Measurements from ENCODE around the gene TEX51.

The TEX51 gene

GRCh38 chr2:126914811-126915500, 16.3 kb downstream of the TEX51 start:
- peak; percentile 3 for DNase-seq (ENCODE audit: low spot score)

DNA sequence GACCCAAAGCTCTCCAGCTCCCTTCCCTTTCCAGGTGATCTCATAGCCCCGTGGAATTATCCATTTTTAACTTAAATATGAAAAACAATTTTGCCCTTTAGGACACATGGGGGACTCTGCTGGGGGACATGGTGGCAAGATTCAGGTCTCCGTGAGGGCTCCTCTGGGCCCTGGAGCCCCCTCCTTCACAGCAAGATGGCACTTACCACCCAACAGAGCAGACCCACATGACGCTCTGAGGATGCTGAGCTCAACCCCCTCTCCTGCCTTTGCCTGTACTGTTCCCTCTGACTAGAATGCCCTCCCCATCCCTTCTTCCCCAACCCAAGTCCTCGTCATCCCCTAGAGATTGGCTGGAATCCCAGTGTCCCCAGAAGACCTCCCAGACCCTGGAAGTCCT, 17.2 kb downstream of the TEX51 start:
- peak; percentile 7 for DNase-seq (ENCODE audit: low spot score)

DNA sequence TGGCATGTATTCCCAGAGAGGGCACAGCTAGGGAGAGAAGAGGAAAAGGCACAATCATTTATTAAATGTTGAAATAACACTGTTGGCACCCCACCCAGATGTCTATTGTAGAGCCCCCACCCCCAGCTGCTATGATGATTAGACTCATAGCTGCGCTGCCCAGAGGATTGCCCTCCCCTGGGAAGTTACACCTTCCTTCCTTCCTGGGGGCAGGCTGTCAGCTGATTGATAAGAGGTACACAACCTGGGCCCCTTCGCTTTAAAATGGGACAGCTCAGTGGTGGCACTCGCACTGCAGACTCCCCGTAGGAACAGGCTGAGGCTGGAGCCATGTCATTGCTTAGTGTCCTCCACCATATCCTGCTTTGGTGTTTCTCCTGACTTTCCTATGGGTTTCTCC, 18.1 kb downstream of the TEX51 start:
- DNase-seq (ENCODE audit: low spot score) = no peak

DNA sequence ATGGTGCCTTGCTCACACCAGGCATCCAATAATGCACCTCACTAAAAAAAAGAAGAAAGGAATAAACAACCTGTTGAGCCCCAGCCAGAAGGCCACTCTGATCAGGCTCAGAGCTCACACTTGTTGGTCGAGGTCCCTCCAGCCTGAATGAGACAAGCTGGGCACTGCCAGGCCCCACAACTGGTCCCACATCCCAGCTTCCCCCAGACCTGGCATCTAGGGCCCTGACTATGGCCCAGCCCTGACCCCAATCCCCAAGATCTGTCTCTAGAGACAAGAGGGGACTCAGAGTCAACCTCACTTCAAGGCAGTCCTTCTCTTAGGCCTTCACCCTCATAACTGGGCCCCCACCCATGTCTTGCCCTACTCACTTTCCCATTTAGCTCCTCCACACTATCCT, 22.4 kb downstream of the TEX51 start:
- no peak for DNase-seq (ENCODE audit: low spot score)

DNA sequence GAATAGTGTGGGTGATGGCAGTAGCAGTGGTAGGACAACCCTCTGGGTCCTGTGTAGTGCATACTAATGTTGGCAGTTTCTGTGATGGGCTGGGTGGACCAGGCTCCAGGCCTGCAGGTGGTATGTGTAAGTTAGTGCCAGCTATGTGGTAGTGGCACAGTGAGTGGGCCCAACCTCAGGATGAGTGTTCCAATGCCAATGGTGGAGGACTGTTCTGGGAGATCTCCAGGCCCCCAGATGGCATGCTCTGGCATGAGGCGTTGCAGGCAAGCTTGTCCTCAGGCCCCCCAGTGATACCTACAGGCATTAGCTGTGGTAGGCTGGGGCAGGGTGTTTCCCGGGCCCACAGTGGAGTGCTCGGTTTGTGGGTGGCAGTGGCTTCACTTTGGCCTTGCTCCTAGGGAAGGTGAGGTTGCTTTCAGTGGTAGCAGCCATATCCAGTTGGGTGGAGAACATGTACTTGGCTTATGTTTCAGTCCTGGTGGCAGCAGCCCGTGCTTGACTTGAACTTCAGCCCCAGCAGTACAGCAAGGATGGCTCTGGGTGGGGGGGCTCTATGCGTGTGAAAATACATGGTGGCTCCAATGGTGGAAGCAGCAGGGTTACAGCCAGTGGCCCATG, 32.4 kb downstream of the TEX51 start:
- no peak for DNase-seq (ENCODE audit: low spot score)

GRCh38 chr2:126932529-126932928, 33.8 kb downstream of the TEX51 start:
- DNase-seq (ENCODE audit: low spot score) = no peak

DNA sequence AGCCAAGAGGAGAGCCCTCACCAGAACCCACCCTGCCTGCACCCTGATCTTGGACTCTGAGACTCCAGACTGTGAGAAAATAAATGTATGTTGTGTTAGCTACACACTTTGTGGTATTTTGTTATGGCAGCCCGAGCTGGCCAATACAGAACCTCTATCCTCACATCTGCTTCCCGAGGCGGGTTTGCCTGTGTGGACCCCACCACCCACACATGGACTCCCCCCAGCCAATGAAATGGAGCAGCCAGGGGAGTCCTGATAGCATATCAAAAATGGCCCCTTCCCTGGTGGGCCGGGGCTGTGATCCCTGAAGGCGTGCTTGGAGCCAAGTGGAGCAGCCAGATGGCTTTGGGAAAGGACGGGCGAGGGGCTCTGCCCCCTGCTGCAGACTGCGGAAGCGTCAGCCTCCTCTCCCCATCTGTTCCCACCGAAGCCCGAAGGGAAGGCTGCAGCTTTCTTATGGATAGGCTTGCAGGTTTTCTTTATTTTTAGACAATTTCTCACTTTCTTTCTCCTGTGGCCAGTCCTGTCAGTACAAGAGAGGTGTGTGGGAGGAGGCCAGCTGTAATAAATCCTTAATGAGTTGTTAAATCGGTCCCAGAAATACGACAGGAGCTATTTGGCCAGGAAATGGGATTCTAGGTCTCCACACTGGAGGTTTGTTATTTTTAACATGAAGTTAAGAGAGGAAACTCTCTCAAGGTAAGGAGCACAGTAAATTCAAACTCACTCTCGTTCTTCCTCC, 34.4 kb downstream of the TEX51 start:
- DNase-seq (ENCODE audit: low spot score) = no peak

- DNase-seq (ENCODE audit: low spot score) = no peak
Observed at GRCh38 chr2:126933711-126934091, 35.0 kb downstream of the TEX51 start.

- no peak for DNase-seq (ENCODE audit: low spot score)
Observed at GRCh38 chr2:126934809-126935208, 36.1 kb downstream of the TEX51 start.

- no peak for DNase-seq (ENCODE audit: low spot score)
Observed at GRCh38 chr2:126935774-126936173, 37.1 kb downstream of the TEX51 start.

GRCh38 chr2:126936219-126936723, 37.6 kb downstream of the TEX51 start:
- no peak for DNase-seq (ENCODE audit: low spot score)

DNA sequence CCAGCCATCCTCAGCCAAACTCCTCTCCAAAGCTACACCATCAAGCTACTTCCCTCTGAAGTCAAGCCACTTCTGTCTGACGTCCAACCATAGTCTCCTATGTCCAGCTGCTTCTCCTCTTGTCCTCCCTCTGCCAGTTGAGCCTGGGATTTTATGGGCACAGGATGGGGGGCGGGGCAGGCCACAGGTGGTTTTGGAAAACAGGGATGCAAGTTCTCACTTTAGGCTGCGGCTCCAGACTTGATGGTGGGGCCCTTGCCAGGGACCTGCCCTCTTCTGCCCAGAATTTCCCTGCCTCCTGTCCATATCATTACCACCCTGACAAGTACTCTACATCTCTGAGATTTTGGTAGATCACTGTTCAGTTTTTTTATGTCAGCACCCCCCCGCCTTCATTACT, 41.6 kb downstream of the TEX51 start:
- no peak for DNase-seq (ENCODE audit: low spot score)

- no peak for DNase-seq (ENCODE audit: low spot score)
Observed at GRCh38 chr2:126942427-126943203, 43.9 kb downstream of the TEX51 start.

GRCh38 chr2:126943612-126944348, 45.1 kb downstream of the TEX51 start:
- no peak for DNase-seq (ENCODE audit: low spot score)

DNA sequence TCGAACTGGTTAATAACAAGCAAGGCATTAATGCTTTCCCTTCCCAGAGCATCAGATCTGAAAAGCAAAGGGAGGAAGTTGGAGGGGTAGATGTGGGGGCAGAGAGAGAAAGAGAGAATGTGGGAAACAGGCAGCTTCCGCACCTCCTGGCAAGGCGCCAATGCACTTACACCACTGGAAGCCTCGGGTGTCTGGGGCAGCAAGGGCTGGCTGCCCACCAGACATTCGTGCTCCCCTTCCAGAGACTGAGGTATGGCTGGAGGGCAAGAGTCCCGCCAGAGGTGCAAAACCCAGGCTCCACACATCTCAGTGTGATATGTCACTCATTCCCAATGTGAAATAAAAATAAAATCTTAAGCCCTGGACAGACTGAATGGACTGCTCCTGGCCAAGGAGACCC, 46.4 kb downstream of the TEX51 start:
- no peak for DNase-seq (ENCODE audit: low spot score)

DNA sequence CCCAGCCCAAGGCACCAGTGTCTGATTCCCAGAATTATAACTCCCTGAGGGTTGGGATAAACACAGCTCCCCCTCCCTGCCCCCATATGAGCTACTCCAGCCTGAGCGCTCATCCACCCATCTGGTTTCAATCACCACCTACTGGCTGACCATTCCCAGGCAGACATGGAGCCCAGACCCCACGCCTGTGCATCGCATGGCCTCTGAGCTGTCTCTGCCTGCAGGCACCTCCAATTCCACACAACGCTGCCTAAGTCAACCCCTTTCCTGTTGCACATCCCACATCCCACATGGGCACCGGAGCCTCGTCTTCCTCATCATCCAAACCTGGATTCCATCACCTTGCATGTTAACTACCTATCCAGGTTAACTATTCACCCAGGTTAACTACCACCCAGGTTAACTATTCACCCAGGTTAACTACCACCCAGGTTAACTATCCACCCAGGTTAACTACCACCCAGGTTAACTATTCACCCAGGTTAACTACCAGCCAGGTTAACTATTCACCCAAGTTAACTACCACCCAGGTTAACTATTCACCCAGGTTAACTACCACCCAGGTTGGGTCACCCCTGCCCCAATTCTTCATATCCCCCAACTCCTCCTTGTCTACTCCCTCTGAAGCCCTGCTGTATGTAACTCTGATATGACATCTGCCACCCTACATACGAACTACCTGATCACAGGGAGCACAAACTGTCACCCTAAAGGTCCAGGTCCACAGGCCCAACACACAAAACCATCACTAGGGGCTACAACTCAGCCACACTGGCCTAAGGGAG, 47.8 kb downstream of the TEX51 start:
- no peak for DNase-seq (ENCODE audit: low spot score)

DNA sequence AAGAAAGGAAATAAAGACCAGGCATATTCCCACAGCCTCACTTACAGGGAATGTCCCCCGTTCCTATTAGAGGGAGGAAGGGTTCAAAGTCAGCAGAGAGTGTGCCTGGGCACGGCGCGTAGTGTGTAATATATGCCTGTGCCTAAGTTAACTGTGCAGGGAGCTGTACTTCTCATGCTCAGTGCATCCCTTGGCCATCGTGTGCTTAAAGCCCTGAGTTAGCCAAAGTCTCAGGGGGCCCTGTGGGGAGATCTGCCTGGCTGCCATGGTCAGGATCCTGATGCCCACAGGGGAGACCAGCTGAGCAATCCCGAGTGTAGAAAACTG, 48.4 kb downstream of the TEX51 start:
- no peak for DNase-seq (ENCODE audit: low spot score)

DNA sequence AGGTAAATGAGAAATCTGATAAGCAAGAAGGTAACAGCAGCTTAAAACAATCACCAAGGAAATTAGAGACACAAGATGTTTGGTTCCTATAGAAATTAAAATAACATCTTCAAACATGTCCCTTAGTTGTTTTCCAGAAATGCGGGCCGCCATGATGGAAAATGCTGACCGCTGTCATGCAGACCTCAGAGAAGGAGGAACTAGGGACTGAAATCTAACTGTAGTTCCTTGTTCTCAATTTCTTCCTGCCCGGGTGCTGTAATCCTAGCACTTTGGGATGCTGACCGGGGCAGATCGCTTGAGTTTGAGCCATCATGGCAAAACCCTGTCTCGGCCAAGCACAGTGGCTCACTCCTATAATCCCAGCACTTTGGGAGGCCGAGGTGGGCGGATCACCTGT, 51.1 kb downstream of the TEX51 start:
- DNase-seq (ENCODE audit: low spot score) = no peak

DNA sequence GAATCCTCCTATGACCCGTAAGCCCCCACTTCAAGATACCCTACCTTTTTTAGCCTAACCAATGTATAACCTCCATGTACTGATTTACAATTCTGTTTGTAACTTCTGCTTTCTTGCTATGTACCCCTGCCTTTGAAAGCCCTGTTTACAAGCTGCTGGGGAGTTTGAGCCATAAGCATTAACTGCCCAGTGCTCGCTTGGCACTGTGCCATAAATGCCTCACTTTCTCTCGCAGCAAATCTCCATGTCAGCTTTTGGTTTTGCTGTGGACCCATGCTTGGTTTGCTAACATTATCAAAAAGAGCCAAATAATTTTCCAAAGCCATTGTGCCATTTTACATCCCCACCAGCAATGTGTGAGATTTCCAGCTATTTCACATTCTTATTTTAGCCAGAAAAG, 51.8 kb downstream of the TEX51 start:
- no peak for DNase-seq (ENCODE audit: low spot score)
